ENCODE measurements around the gene GJC3. TPM values are rescaled to one million over a fixed set of nuclear protein-coding genes. Genes with fewer than 3 reads are reported as not detected.
A peak's percentile ranks its signal among the peaks of the same experiment; 100 is the strongest.

GJC3 gene
- total RNA-seq, 3 donors from 2014 or later = 0.80 to 25.6 (median 6.6) TPM

DNA sequence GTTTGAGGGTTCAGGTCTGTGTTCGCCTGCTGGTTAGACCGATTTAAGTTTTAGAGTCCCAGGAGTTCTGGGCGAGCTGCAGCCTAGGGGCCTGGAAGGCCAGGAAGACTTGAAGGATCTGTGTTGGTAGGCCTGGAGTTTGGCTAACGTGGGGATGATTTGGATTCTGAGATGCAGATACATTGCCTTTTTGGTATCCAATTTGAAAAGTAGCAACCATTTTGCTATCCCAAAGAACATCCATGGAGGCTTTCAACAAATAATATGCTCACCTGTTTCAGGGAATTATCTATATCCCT, 9.7 kb downstream of the GJC3 start:
- H3K9me3 ChIP-seq = no peaks in the 10 kb centered on the region
- H3K36me3 ChIP-seq = no peaks in the 10 kb centered on the region
- intact Hi-C loops (cut with DNase I; ENCODE audit: low total_unique reads) = loop anchor here (10.0 kb wide), 1 partner anchor 75 kb away; no protein-coding TSS in a partner anchor
- H3K4me1 ChIP-seq = peaks cover 6 to 28% of the 10 kb centered on the region in 2 donors
- TF ChIP-seq POLR2AphosphoS5 (IDR thresholded peaks at IDR 0.05) = no peak
- no peak for TF ChIP-seq POLR2A (IDR thresholded peaks at IDR 0.05)
- H3K4me3 ChIP-seq = peak overlapping the region; percentile 80 to 98 (median 95)
- no peak for DNase-seq (ENCODE audit: low spot score in 2 of 2)
- no peaks in the 10 kb centered on the region for H3K27me3 ChIP-seq
- H3K27ac ChIP-seq = peak overlapping the region; percentile 94

DNA sequence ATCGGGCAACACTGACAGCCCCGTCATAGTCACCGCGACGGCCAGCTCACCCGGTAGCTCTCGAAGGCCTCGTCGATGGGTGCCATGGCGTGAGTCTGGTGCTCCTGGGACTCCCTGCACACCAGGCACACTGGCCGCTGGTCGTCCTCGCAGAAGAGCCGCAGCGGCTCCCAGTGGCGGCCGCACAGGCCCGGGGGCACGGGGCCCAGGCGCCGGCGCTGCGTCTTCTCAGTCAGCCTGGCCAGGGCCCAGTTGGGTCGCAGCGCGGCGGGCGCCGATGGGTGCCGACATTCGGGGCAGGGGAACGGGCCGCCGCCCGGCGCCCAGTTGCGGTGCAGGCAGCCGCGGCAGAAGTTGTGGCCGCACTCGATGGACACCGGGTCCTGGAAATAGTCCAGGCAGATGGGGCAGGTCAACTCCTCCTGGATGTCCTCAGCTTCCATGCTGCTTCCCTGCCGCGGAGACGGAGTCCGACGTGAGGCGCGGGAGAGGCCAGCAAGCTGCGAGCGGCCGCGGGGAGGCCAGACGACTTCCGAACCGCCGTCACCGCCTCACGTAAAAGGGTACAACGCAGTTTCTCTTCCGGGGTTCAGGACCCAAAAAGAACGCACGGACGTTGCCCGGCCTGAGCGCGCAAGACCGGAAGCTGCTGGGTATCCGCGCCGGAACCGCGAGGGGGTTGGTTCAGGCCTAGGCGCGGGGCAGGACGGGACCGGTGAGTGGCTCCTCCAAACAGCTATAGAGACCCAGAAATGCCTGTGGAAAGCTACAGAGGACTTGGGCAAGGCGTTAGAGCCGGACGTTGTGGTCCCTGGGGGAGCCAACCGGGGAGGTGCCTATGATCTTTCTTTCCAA, 10.2 kb downstream of the GJC3 start, which contains the start of gene TRIM4:
TSS of gene TRIM4 (minus strand) at position 572 of the 855 bp plus-strand sequence. CDS start at position 443, 129 bp downstream.
- peaks cover 6 to 28% of the 10 kb centered on the region in 2 donors for H3K4me1 ChIP-seq
- no peaks in the 10 kb centered on the region for H3K9me3 ChIP-seq
- H3K36me3 ChIP-seq = no peaks in the 10 kb centered on the region
- TF ChIP-seq POLR2AphosphoS5 (IDR thresholded peaks at IDR 0.05) (peak; percentile 83 to 90 (median 84)), POLR2A (IDR thresholded peaks at IDR 0.05) (peak; percentile 51)
- TF ChIP-seq, protein P1, sequence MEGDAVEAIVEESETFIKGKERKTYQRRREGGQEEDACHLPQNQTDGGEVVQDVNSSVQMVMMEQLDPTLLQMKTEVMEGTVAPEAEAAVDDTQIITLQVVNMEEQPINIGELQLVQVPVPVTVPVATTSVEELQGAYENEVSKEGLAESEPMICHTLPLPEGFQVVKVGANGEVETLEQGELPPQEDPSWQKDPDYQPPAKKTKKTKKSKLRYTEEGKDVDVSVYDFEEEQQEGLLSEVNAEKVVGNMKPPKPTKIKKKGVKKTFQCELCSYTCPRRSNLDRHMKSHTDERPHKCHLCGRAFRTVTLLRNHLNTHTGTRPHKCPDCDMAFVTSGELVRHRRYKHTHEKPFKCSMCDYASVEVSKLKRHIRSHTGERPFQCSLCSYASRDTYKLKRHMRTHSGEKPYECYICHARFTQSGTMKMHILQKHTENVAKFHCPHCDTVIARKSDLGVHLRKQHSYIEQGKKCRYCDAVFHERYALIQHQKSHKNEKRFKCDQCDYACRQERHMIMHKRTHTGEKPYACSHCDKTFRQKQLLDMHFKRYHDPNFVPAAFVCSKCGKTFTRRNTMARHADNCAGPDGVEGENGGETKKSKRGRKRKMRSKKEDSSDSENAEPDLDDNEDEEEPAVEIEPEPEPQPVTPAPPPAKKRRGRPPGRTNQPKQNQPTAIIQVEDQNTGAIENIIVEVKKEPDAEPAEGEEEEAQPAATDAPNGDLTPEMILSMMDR (IDR thresholded peaks at IDR 0.05) = peak in 1 of 3 donors; percentile 19
- peak within 1 kb of the TSS; percentile 94 for H3K27ac ChIP-seq
- intact Hi-C loops (cut with DNase I; ENCODE audit: low total_unique reads) = loop anchor here (10.0 kb wide), 1 partner anchor 76 kb away; no protein-coding TSS in a partner anchor
- no peaks in the 10 kb centered on the region for H3K27me3 ChIP-seq
- peak within 1 kb of the TSS; percentile 80 to 98 (median 95) for H3K4me3 ChIP-seq
- peak; percentile 85 to 90 for DNase-seq (ENCODE audit: low spot score in 2 of 2)

DNA sequence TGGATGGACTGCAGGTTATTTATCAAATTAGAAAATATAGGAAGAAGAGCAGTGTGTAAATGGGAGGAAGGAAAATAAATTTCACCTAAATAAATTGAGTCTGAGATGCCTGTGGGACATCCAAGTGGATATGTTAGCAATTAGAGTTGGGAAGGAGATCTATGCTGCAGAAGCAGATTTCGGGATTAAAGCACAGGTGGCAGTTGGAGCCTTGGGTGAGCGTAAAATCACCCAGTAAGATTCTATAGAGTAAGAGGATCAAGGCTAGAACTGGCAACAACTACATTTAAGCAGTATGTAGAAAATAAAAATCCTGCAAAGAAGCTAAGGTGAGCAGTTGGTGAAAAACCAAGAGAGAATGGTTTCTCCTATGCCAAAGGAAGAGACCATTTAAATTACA, 18.4 kb downstream of the GJC3 start:
- intact Hi-C loops (cut with DNase I; ENCODE audit: low total_unique reads) = loop anchor here (10.0 kb wide), 1 partner anchor 84 kb away; no protein-coding TSS in a partner anchor
- peaks cover 5% of the 10 kb centered on the region for H3K36me3 ChIP-seq

DNA sequence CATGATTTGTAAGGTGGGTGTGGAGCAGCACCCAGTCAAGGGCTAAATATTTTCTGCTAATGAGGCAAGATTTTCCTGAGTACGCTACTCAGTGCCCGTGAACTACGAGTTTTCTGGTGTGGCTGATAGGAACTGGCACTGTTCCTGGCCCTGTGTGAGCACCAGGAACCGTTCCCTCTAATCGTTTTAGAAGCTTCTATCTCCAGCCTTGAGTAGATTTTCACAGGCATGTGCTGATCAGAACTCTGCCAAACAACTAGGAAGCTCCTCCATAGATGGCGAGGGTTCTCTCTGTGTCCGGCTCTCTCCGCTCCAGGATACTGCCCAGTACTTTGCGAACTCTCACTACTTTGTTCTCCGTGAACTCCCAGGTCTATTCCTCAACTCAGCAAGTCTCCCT, 27.8 kb downstream of the GJC3 start:
- intact Hi-C loops (cut with DNase I; ENCODE audit: low total_unique reads) = loop anchor here (5.0 kb wide), 1 partner anchor 269 kb away; no protein-coding TSS in a partner anchor

More for the DNA sequence above, 18.4 kb downstream of the GJC3 start:
- no peaks in the 10 kb centered on the region for H3K9me3 ChIP-seq
- H3K27ac ChIP-seq = no peak overlapping the region
- TF ChIP-seq, protein P1 (IDR thresholded peaks at IDR 0.05) = no peak
- no peak for TF ChIP-seq POLR2AphosphoS5 (IDR thresholded peaks at IDR 0.05)
- DNase-seq (ENCODE audit: low spot score in 2 of 2) = no peak
- H3K4me3 ChIP-seq = no peak overlapping the region
- no peaks in the 10 kb centered on the region for H3K27me3 ChIP-seq
- H3K4me1 ChIP-seq = peaks cover 0 to under 1% of the 10 kb centered on the region in 2 donors

DNA sequence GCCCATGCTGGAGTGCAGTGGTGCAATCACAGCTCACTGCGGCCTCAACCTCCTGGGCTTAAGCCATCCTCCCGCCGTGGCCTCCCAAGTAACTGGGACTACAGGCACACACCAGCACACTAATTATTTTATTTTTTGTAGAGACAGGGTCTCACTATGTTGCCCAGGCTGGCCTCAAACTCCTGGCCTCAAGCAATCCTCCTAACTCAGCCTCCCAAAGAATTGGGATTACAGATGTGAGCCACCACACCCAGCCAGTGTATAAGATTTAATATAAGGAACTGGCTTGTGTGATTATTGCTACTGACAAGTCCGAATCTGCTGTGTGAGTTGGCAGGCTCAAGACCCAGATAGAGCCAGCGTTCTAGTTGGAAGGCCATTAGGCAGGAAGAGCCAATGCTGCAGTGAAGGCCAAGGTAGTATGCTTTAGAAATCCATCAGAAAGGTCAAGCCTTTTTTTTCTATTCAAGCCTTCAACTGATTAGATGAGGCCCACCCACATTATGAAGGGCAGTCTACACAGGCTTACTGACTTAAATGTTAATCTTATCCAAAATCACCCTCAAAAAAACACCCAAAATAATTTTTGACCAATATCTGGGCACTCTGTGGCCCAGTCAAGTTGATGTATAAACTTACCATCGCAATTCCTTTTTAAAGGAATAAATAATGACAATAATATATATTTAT, 29.4 kb downstream of the GJC3 start:
- DNase-seq (ENCODE audit: low spot score in 2 of 2) = no peak
- Histone ChIP-seq H3K27me3 (no peaks in the 10 kb centered on the region), H3K4me1 (no peaks in the 10 kb centered on the region), H3K36me3 (peaks cover 6% of the 10 kb centered on the region), H3K9me3 (no peaks in the 10 kb centered on the region), H3K4me3 (no peak overlapping the region), H3K27ac (peak overlapping the region in 1 of 2 donors; percentile 50)
- intact Hi-C loops (cut with DNase I; ENCODE audit: low total_unique reads) = loop anchor here (5.0 kb wide), 1 partner anchor 268 kb away; no protein-coding TSS in a partner anchor
- TF ChIP-seq POLR2A (IDR thresholded peaks at IDR 0.05) (no peak), POLR2AphosphoS5 (IDR thresholded peaks at IDR 0.05) (no peak)
- TF ChIP-seq, protein P1 (IDR thresholded peaks at IDR 0.05) = no peak

More for the DNA sequence above, 27.8 kb downstream of the GJC3 start:
- peaks cover 6% of the 10 kb centered on the region for H3K36me3 ChIP-seq
- no peak for DNase-seq (ENCODE audit: low spot score in 2 of 2)
- H3K4me1 ChIP-seq = no peaks in the 10 kb centered on the region
- H3K27me3 ChIP-seq = no peaks in the 10 kb centered on the region
- H3K4me3 ChIP-seq = no peak overlapping the region
- no peak overlapping the region for H3K27ac ChIP-seq
- no peaks in the 10 kb centered on the region for H3K9me3 ChIP-seq
- TF ChIP-seq, protein P1 (IDR thresholded peaks at IDR 0.05) = no peak
- TF ChIP-seq POLR2AphosphoS5 (IDR thresholded peaks at IDR 0.05) (no peak), POLR2A (IDR thresholded peaks at IDR 0.05) (no peak)
